ENCODE results near the gene CDAN1. TPM values are rescaled to one million over a fixed set of nuclear protein-coding genes. Genes with fewer than 3 reads are reported as not detected.
A peak's percentile ranks its signal among the peaks of the same experiment; 100 is the strongest.

The CDAN1 gene
- total RNA-seq, 3 donors from 2014 or later = 12.8 to 17.1 (median 13.7) TPM

DNA sequence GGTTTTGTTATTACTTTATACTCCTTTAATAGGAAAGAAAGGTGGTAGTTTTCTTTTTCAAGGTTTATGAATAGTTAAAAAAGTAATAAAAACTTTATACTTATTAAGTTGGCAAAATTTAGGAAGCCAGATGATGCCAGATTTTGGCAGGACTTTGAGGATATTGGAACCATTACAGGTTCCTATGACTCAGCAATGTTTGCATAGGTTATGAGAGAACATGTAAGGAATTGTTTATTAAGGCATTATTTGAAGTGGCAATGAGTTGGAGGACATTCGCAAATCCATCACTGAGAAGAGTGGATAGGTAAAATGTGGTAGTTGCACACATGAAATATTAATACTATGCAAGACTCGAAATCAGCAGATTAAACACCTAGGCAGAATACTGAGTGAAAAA lies 29.9 kb downstream of the CDAN1 start:
- H3K4me1 Mint-ChIP-seq (ENCODE audit: low read depth) = peaks cover 4% of the 10 kb centered on the region
- ATAC-seq = no peak

DNA sequence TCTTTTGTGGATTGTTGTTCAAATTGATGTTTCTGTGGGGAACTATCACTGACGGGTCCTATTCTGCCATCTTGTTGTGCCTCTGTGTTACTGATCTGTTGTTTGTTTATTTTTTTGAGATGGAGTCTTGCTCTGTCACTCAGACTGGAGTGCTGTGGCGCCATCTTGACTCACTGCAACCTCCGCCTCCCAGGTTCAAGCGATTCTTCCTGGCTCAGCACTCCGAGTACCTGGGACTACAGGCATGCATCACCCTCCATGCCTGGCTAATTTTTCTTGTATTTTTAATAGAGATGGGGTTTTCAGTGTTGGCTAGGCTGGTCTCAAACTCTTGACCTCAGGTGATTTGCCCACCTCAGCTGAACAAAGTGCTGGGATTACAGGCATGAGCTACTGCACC lies 31.6 kb downstream of the CDAN1 start:
- H3K4me1 Mint-ChIP-seq (ENCODE audit: low read depth) = peaks cover 4% of the 10 kb centered on the region
- H3K36me3 Mint-ChIP-seq (ENCODE audit: insufficient read depth) = no peaks in the 10 kb centered on the region
- no peaks in the 10 kb centered on the region for H3K27me3 Mint-ChIP-seq (ENCODE audit: low read depth)
- H3K9me3 Mint-ChIP-seq = no peaks in the 10 kb centered on the region
- no peak overlapping the region for H3K4me3 Mint-ChIP-seq
- ATAC-seq (no peak), DNase-seq (no peak)

More for the DNA sequence above, 29.9 kb downstream of the CDAN1 start:
- Mint-ChIP-seq H3K9me3 (no peaks in the 10 kb centered on the region), H3K4me3 (no peak overlapping the region), H3K36me3 (ENCODE audit: insufficient read depth) (no peaks in the 10 kb centered on the region), H3K27me3 (ENCODE audit: low read depth) (no peaks in the 10 kb centered on the region)
- no peak for DNase-seq

DNA sequence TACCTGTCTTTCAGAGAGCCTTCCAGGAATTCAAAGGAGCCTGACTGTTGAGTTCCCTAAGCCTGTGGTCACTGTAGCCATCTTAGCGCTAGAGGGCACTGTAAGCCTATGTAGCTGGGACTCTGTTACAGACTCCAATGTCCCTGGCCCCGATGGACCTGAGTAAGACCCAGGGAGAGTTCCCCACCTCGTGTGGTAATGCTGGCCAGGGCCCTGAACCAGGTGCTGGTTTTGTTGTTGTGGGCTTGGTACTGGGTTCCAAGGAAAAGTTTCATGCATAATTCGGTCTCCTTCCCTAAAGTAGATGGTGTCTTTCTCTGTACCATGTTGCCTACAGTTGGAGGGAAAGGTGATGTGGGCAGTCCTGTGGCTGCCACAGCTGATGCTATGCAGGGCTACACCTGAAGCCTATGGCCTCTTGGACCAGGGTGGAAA lies 32.4 kb downstream of the CDAN1 start:
- peak; percentile 50 for DNase-seq
- Mint-ChIP-seq H3K4me3 (no peak overlapping the region), H3K4me1 (ENCODE audit: low read depth) (peaks cover 4% of the 10 kb centered on the region), H3K27me3 (ENCODE audit: low read depth) (no peaks in the 10 kb centered on the region), H3K36me3 (ENCODE audit: insufficient read depth) (no peaks in the 10 kb centered on the region), H3K9me3 (no peaks in the 10 kb centered on the region)
- ATAC-seq = peak; percentile 90 to 91

DNA sequence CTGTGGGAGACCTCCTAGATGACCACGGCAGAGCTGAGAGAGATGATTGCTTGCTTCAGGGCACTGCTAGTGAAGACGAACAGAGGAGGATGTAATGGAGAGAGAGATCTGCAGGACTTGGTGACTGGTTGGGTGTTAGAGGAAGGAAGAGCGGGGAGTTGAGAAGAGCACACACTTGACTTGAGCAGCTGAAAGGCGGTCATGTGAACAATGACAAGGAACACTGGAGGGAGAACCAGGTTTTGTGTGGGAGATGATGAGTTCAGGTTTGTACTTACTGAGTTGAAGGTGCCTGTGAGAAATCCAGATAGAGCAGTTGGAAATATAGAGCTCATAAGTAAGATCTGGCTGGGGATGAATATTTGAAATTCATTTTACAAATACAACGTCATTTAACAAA lies 40.3 kb downstream of the CDAN1 start:
- no peaks in the 10 kb centered on the region for H3K9me3 Mint-ChIP-seq
- H3K4me1 Mint-ChIP-seq (ENCODE audit: low read depth) = peaks cover under 1% of the 10 kb centered on the region
- H3K27me3 Mint-ChIP-seq (ENCODE audit: low read depth) = no peaks in the 10 kb centered on the region
- ATAC-seq (no peak), DNase-seq (no peak)
- H3K36me3 Mint-ChIP-seq (ENCODE audit: insufficient read depth) = peaks cover 1% of the 10 kb centered on the region
- H3K4me3 Mint-ChIP-seq = no peak overlapping the region

DNA sequence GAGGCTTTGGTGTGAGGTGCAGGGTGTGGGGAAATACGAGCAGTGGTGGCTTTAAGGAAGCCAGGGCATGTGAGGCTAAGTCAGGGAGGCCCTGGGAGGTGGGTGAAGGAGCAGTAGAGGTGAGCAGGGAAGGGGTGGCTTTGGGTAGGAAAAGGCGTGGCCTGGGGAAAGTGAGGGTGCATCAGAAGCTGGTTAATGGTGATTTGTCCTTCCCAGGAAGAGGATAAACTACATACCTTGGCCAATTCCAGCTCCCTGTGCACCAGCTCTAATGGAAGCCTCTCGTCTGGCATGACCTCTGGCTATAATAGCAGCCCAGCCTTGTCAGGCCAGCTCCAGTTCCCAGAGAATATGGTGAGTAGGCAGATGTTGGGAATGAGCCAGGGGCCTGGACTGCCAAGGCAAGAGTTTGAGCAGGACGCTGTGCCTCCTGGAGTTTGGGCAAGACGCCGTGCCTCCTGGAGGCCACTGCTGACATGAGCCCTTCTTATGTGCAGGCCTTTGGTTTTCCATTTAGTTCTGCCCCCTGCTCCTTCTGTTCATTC lies 41.3 kb downstream of the CDAN1 start:
- Mint-ChIP-seq H3K9me3 (no peaks in the 10 kb centered on the region), H3K4me3 (no peak overlapping the region), H3K27me3 (ENCODE audit: low read depth) (no peaks in the 10 kb centered on the region), H3K36me3 (ENCODE audit: insufficient read depth) (peaks cover 1% of the 10 kb centered on the region), H3K4me1 (ENCODE audit: low read depth) (peaks cover 5% of the 10 kb centered on the region)
- ATAC-seq (no peak), DNase-seq (no peak)

DNA sequence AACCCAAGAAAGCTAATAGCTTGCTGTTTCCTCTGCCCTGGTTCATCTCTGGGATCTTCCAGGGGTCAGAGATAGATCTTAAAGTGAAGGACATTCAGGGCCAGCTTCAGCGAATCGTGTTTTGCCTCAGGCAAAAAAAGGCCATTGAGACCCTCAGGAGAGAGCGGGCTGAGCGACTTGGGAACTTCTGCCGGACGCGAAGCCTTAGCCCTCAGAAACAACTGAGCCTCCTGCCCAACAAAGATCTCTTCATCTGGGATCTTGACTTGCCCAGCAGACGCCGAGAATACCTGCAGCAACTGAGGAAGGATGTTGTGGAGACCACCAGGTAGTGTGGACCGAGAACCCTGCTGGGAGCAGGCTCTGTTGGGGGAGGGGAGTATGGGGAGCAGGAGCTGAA lies 42.5 kb downstream of the CDAN1 start:
- no peak for DNase-seq
- Mint-ChIP-seq H3K4me3 (no peak overlapping the region), H3K36me3 (ENCODE audit: insufficient read depth) (peaks cover 1% of the 10 kb centered on the region), H3K9me3 (no peaks in the 10 kb centered on the region), H3K4me1 (ENCODE audit: low read depth) (peaks cover 5% of the 10 kb centered on the region), H3K27me3 (ENCODE audit: low read depth) (no peaks in the 10 kb centered on the region)
- no peak for ATAC-seq

DNA sequence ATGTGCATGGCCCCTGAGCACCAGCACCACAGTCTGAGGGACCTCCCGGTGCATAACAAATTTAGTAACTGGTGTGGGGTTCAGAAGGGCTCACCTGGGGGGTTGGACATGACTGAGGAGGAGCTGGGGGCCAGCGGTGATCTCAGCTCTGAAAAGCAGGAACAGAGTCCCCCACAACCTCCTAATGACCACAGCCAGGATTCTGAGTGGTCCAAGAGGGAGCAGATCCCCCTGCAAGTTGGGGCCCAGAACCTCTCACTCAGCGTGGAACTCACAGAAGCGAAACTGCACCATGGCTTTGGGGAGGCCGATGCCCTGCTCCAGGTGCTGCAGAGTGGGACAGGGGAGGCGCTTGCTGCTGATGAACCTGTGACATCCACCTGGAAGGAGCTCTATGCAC lies 43.0 kb downstream of the CDAN1 start:
- DNase-seq (no peak), ATAC-seq (no peak)
- H3K4me1 Mint-ChIP-seq (ENCODE audit: low read depth) = peaks cover 5% of the 10 kb centered on the region
- H3K36me3 Mint-ChIP-seq (ENCODE audit: insufficient read depth) = no peaks in the 10 kb centered on the region
- H3K27me3 Mint-ChIP-seq (ENCODE audit: low read depth) = no peaks in the 10 kb centered on the region
- no peak overlapping the region for H3K4me3 Mint-ChIP-seq
- H3K9me3 Mint-ChIP-seq = no peaks in the 10 kb centered on the region

DNA sequence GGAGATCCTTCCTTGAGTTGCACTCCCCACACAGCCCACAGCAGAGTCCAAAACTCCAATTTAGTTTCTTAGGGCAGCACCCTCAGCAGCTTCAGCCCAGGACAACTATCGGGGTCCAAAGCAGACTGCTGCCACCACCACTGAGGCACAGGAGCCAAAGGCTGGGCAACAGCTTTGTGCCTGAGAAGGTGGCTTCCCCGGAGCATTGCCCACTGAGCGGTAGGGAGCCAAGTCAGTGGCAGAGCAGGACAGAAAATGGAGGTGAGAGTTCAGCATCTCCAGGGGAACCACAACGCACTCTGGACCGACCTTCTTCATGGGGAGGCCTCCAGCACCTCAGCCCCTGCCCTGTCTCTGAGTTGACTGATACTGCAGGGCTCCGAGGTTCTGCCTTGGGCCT lies 43.4 kb downstream of the CDAN1 start:
- Mint-ChIP-seq H3K4me1 (ENCODE audit: low read depth) (peaks cover 5% of the 10 kb centered on the region), H3K27me3 (ENCODE audit: low read depth) (no peaks in the 10 kb centered on the region), H3K9me3 (no peaks in the 10 kb centered on the region), H3K4me3 (no peak overlapping the region), H3K36me3 (ENCODE audit: insufficient read depth) (no peaks in the 10 kb centered on the region)
- no peak for DNase-seq
- no peak for ATAC-seq

DNA sequence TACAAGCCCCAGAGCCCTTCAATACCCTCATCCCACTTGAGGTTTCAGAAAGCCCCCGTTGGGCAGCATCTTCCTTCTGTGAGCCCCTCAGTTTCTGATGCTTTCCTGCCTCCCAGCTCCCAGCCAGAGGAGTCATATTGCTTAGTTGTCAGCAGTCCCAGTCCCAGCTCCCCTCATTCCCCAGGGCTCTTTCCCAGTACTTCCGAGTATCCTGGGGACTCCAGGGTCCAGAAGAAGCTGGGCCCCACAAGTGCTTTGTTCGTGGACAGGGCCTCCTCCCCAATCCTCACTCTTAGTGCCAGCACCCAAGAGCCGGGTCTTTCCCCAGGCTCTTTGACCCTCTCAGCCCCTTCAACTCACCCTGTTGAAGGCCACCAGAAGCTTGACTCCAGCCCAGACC lies 43.9 kb downstream of the CDAN1 start:
- no peaks in the 10 kb centered on the region for H3K36me3 Mint-ChIP-seq (ENCODE audit: insufficient read depth)
- H3K27me3 Mint-ChIP-seq (ENCODE audit: low read depth) = no peaks in the 10 kb centered on the region
- peaks cover 5% of the 10 kb centered on the region for H3K4me1 Mint-ChIP-seq (ENCODE audit: low read depth)
- H3K4me3 Mint-ChIP-seq = no peak overlapping the region
- ATAC-seq (no peak), DNase-seq (no peak)
- H3K9me3 Mint-ChIP-seq = no peaks in the 10 kb centered on the region

DNA sequence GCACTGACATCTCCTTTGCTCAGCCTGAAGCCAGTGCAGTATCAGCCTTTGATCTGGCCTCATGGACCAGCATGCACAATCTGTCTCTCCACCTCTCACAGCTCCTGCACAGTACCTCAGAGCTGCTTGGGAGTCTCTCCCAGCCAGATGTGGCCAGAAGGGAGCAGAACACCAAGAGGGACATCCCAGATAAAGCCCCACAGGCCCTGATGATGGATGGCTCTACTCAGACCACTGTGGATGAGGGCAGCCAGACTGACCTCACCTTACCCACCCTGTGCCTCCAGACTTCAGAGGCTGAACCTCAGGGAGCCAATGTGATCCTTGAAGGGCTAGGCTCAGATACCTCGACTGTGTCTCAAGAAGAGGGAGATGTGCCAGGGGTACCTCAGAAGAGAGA lies 44.4 kb downstream of the CDAN1 start:
- H3K4me3 Mint-ChIP-seq = no peak overlapping the region
- no peaks in the 10 kb centered on the region for H3K9me3 Mint-ChIP-seq
- no peaks in the 10 kb centered on the region for H3K36me3 Mint-ChIP-seq (ENCODE audit: insufficient read depth)
- DNase-seq (no peak), ATAC-seq (no peak)
- no peaks in the 10 kb centered on the region for H3K27me3 Mint-ChIP-seq (ENCODE audit: low read depth)
- peaks cover 5% of the 10 kb centered on the region for H3K4me1 Mint-ChIP-seq (ENCODE audit: low read depth)

DNA sequence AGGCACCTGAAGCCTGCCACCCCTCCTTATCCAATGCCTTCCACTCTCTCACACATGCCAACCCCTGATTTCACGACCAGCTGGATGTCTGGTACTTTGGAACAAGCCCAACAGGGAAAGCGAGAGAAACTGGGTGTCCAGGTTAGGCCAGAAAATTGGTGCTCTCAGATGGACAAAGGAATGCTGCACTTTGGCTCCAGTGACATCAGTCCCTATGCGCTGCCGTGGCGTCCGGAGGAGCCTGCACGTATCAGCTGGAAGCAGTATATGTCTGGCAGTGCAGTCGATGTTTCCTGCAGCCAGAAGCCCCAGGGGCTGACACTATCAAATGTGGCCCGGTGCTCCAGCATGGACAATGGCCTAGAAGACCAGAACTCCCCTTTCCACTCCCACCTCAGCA lies 45.2 kb downstream of the CDAN1 start:
- ATAC-seq (no peak), DNase-seq (no peak)
- Mint-ChIP-seq H3K4me1 (ENCODE audit: low read depth) (peaks cover 5% of the 10 kb centered on the region), H3K9me3 (no peaks in the 10 kb centered on the region), H3K36me3 (ENCODE audit: insufficient read depth) (peaks cover 5% of the 10 kb centered on the region), H3K27me3 (ENCODE audit: low read depth) (no peaks in the 10 kb centered on the region), H3K4me3 (no peak overlapping the region)

DNA sequence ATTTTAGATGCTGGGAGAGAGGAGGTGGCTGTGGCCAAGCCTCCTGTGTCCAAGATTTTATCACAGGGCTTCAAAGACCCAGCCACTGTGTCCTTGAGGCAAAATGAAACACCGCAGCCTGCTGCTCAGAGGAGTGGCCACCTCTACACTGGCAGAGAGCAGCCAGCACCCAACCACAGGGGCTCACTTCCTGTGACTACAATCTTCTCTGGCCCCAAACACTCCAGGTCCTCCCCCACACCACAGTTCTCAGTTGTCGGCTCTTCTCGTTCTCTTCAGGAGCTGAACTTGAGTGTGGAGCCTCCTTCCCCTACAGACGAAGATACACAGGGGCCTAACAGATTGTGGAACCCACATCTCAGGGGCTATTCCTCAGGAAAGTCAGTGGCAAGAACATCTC lies 45.6 kb downstream of the CDAN1 start:
- H3K36me3 Mint-ChIP-seq (ENCODE audit: insufficient read depth) = peaks cover 7% of the 10 kb centered on the region
- peaks cover 5% of the 10 kb centered on the region for H3K4me1 Mint-ChIP-seq (ENCODE audit: low read depth)
- H3K27me3 Mint-ChIP-seq (ENCODE audit: low read depth) = no peaks in the 10 kb centered on the region
- DNase-seq = no peak
- peak; percentile 35 to 37 for ATAC-seq
- no peak overlapping the region for H3K4me3 Mint-ChIP-seq
- H3K9me3 Mint-ChIP-seq = no peaks in the 10 kb centered on the region

DNA sequence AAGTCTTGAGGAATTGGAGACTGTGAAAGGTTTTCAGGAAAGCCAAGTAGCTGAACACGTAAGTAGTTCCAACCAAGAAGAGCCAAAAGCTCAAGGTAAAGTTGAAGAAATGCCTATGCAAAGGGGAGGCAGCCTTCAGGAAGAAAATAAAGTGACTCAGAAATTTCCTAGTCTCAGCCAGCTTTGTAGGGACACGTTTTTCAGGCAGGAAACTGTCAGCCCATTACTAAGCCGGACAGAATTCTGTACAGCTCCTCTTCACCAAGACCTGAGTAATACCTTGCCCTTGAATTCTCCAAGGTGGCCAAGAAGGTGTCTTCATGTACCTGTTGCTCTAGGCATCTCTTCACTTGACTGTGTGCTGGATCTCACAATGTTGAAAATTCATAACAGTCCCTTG lies 48.6 kb downstream of the CDAN1 start:
- Mint-ChIP-seq H3K4me3 (no peak overlapping the region), H3K27me3 (ENCODE audit: low read depth) (no peaks in the 10 kb centered on the region), H3K36me3 (ENCODE audit: insufficient read depth) (peaks cover 11% of the 10 kb centered on the region), H3K9me3 (no peaks in the 10 kb centered on the region), H3K4me1 (ENCODE audit: low read depth) (peaks cover 5% of the 10 kb centered on the region)
- no peak for ATAC-seq
- no peak for DNase-seq

DNA sequence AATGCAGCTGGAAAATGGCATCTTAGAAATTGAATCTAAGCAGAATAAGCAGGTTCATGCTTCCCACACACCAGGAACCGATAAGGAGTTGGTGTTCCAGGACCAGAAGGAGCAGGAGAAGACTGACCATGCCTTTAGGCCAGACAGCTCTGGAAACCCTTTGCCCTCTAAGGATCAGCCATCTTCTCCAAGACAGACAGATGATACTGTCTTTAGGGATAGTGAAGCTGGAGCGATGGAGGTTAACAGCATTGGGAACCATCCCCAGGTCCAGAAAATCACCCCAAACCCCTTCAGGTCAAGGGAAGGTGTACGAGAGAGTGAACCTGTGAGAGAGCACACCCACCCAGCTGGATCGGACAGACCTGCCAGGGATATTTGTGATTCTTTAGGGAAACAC lies 49.2 kb downstream of the CDAN1 start:
- H3K27me3 Mint-ChIP-seq (ENCODE audit: low read depth) = no peaks in the 10 kb centered on the region
- DNase-seq (no peak), ATAC-seq (no peak)
- peaks cover 5% of the 10 kb centered on the region for H3K4me1 Mint-ChIP-seq (ENCODE audit: low read depth)
- no peak overlapping the region for H3K4me3 Mint-ChIP-seq
- H3K36me3 Mint-ChIP-seq (ENCODE audit: insufficient read depth) = peaks cover 13% of the 10 kb centered on the region
- H3K9me3 Mint-ChIP-seq = no peaks in the 10 kb centered on the region

DNA sequence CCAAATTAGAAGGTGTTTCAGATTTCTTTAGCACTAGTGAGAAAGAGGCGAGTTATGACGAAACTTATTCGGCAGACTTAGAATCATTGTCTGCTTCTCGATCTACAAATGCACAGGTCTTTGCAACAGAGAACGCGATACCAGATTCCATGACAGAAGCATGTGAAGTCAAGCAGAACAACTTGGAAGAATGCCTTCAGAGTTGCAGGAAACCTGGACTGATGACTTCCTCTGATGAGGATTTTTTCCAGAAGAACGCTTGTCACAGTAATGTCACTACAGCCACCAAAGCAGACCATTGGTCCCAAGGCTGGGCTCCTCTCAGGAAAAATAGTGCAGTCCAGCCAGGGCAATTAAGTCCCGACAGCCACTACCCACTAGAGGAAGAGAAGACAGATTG lies 50.6 kb downstream of the CDAN1 start:
- DNase-seq (no peak), ATAC-seq (no peak)
- Mint-ChIP-seq H3K9me3 (no peaks in the 10 kb centered on the region), H3K27me3 (ENCODE audit: low read depth) (no peaks in the 10 kb centered on the region), H3K36me3 (ENCODE audit: insufficient read depth) (peaks cover 15% of the 10 kb centered on the region), H3K4me3 (no peak overlapping the region), H3K4me1 (ENCODE audit: low read depth) (peaks cover 2% of the 10 kb centered on the region)

DNA sequence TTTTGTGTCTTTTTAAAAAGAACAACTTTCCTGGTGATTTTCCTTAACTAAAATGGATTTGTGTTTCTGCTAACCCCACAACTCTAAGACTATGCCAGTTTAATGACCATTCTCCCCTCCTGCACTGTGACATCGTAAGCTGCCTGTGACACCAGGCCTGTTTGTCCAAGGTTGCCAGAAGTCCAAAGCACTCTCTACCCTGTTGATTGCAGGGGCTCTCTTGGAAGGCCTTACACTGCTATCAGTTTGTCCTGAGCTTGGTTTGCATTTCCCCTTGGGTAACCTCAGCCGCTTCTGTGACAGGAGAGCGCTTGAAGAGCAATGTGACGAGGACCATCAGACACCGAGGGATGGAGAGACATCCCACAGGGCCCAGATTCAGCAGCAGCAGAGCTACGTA lies 55.8 kb downstream of the CDAN1 start:
- ATAC-seq (no peak), DNase-seq (no peak)
- Mint-ChIP-seq H3K9me3 (no peaks in the 10 kb centered on the region), H3K36me3 (ENCODE audit: insufficient read depth) (peaks cover 8% of the 10 kb centered on the region), H3K4me3 (no peak overlapping the region), H3K4me1 (ENCODE audit: low read depth) (no peaks in the 10 kb centered on the region), H3K27me3 (ENCODE audit: low read depth) (no peaks in the 10 kb centered on the region)

Data from activated T-cell treated with anti-CD3 and anti-CD28 coated beads, Interleukin-2, amount 50 U/mL, for 4 hours (primary cell).